CD14-positive monocyte (primary cell): ENCODE measurements around the gene DOCK6. TPM values are rescaled to one million over a fixed set of nuclear protein-coding genes. Genes with fewer than 3 reads are reported as not detected.

ENCODE experiments used
- DNase-seq, 3 donors: peaks; one replicate each; pipeline ENCODE4 v3.0.0-alpha.2; 2011 to 2022
- H2AFZ ChIP-seq: 2 replicates; pipeline ENCODE4 v1.6.0; 2012; ENCODE audit warnings: mild to moderate bottlenecking, low read depth, low read length, inconsistent platforms; ENCODE audit not compliant: insufficient read depth, poor library complexity, severe bottlenecking
- H3K27ac ChIP-seq, 2 donors: 1 replicate in 1 of 2; 2 replicates in 1 of 2; pipeline ENCODE4 v1.5.1; 2012 to 2013; ENCODE audit warnings: low read length in 2 of 2, control low read depth in 1 of 2, inconsistent platforms in 1 of 2, low read depth in 1 of 2, mild to moderate bottlenecking in 1 of 2
- H3K27me3 ChIP-seq, 2 donors: one replicate each; pipeline versions ENCODE4 v1.6.0 to v1.6.1; 2011 to 2013; ENCODE audit warnings: low read length in 2 of 2; ENCODE audit not compliant: control insufficient read depth in 2 of 2, insufficient read depth in 2 of 2
- H3K36me3 ChIP-seq, 2 donors: replicated peaks in 1 of 2; 1 replicate in 1 of 2; 2 replicates in 1 of 2; pipeline versions ENCODE4 v1.5.1 to v1.6.1; 2012 to 2013; ENCODE audit warnings: low read length in 2 of 2, control low read depth in 1 of 2, inconsistent platforms in 1 of 2, mild to moderate bottlenecking in 1 of 2; ENCODE audit not compliant: insufficient read depth in 2 of 2, control insufficient read depth in 1 of 2
- H3K4me1 ChIP-seq, 2 donors: 1 replicate in 1 of 2; 2 replicates in 1 of 2; pipeline versions ENCODE4 v1.5.1 to v1.6.1; 2012 to 2013; ENCODE audit warnings: low read length in 2 of 2, control low read depth in 1 of 2, inconsistent platforms in 1 of 2, mild to moderate bottlenecking in 1 of 2, moderate library complexity in 1 of 2; ENCODE audit not compliant: insufficient read depth in 2 of 2, control insufficient read depth in 1 of 2
- H3K4me2 ChIP-seq: replicated peaks from 2 replicates; pipeline ENCODE3; 2012; ENCODE audit warnings: low read length, moderate library complexity, mild to moderate bottlenecking; ENCODE audit not compliant: poor library complexity, severe bottlenecking; ENCODE audit errors: extremely low read depth
- H3K4me3 ChIP-seq, 3 experiments: fragments of 200-600 bp in 1 of 3; sonication (generic) in 1 of 3; replicated peaks in 1 of 3; 1 replicate in 2 of 3; 2 replicates in 1 of 3; pipeline ENCODE4 v1.5.1; 2011 to 2013; ENCODE audit warnings: low read length in 3 of 3, mild to moderate bottlenecking in 3 of 3, control low read depth in 2 of 3, low read depth in 2 of 3, inconsistent platforms in 1 of 3, moderate library complexity in 1 of 3
- H3K79me2 ChIP-seq: 2 replicates; pipeline ENCODE4 v1.6.0; 2012; ENCODE audit warnings: mild to moderate bottlenecking, control low read depth, inconsistent platforms, low read length, moderate library complexity; ENCODE audit not compliant: insufficient read depth
- H3K9ac ChIP-seq: 2 replicates; pipeline ENCODE4 v1.6.0; 2017; ENCODE audit warnings: low read length, mild to moderate bottlenecking; ENCODE audit not compliant: insufficient read depth, poor library complexity, severe bottlenecking
- H3K9me3 ChIP-seq, 2 donors: replicated peaks in 1 of 2; 1 replicate in 1 of 2; 2 replicates in 1 of 2; pipeline versions ENCODE4 v1.5.1 to v1.6.1; 2012 to 2013; ENCODE audit warnings: low read length in 2 of 2, control low read depth in 1 of 2; ENCODE audit not compliant: control insufficient read depth in 1 of 2, insufficient read depth in 1 of 2
- H4K20me1 ChIP-seq: 2 replicates; pipeline ENCODE4 v1.6.0; 2012; ENCODE audit warnings: mild to moderate bottlenecking, low read length, control low read depth, moderate library complexity; ENCODE audit not compliant: insufficient read depth
- H3K27ac Mint-ChIP-seq, 7 donors: one replicate each; pipeline ENCODE4 v1.8.0; 2020; ENCODE audit warnings: mild to moderate bottlenecking in 7 of 7, mixed read lengths in 7 of 7, moderate library complexity in 6 of 7, inconsistent platforms in 2 of 7
- H3K27me3 Mint-ChIP-seq, 3 donors: one replicate each; pipeline ENCODE4 v1.8.0; 2021 to 2022; ENCODE audit warnings: low read depth in 3 of 3, mild to moderate bottlenecking in 3 of 3, mixed read lengths in 3 of 3, moderate library complexity in 3 of 3, inconsistent platforms in 1 of 3
- H3K36me3 Mint-ChIP-seq, 2 donors: one replicate each; pipeline ENCODE4 v1.8.0; 2020; ENCODE audit warnings: mixed read lengths in 2 of 2, inconsistent platforms in 1 of 2, mild to moderate bottlenecking in 1 of 2
- H3K4me1 Mint-ChIP-seq: one replicate; pipeline ENCODE4 v1.8.0; 2020; ENCODE audit warnings: mild to moderate bottlenecking, mixed read lengths
- H3K4me3 Mint-ChIP-seq, 2 donors: one replicate each; pipeline ENCODE4 v1.8.0; 2020; ENCODE audit warnings: mild to moderate bottlenecking in 2 of 2, mixed read lengths in 2 of 2, moderate library complexity in 1 of 2
- H3K9me3 Mint-ChIP-seq, 7 donors: one replicate each; pipeline ENCODE4 v1.8.0; 2020 to 2022; ENCODE audit warnings: mixed read lengths in 7 of 7, mild to moderate bottlenecking in 6 of 7, moderate library complexity in 6 of 7, inconsistent platforms in 2 of 7
- CTCF ChIP-seq: fragments of 200-600 bp; IDR thresholded peaks from one replicate; pipeline ENCODE4 v1.8.0; 2022; ENCODE audit warnings: antibody characterized with exemption, mild to moderate bottlenecking
- WGBS: methylation state at CpG from one replicate; pipeline ENCODE4 v1.1.5; 2013; ENCODE audit warnings: missing lambda C conversion rate; ENCODE audit not compliant: insufficient coverage; 5-methylcytosine and 5-hydroxymethylcytosine counted together
- intact Hi-C, 2 donors: fragments of 100-400 bp; cut with micrococcal nuclease; formaldehyde crosslinking; loops; one replicate each; pipeline versions ENCODE4 v1.15.0 to v1.15.1; 2023
- polyA plus RNA-seq, 3 donors: library from polyadenylated mRNA; depleted of rRNA in 1 of 3; unstranded in 2 of 3; stranded (reverse) in 1 of 3; fragments of 300-500 nt in 2 of 3; fragments of >200 nt in 1 of 3; fragmentation: Illumina TruSeq in 2 of 3; gene quantifications; 1 replicate in 2 of 3; 2 replicates in 1 of 3; pipeline ENCODE4 v1.2.3, GENCODE V29; 2012 to 2021

DOCK6 gene
- polyA plus RNA-seq, 3 donors: 0.03 to 0.93 (median 0.18) TPM

GRCh38 chr19:11194173-11194572 lies 68.2 kb downstream of the DOCK6 start:
- Histone ChIP-seq H3K9ac (no peak overlapping the region), H3K79me2 (no peaks in the 10 kb centered on the region), H3K36me3 (no peaks in the 10 kb centered on the region), H3K27me3 (peaks cover 0 to 5% of the 10 kb centered on the region in 2 donors), H3K9me3 (peaks cover 0 to 6% of the 10 kb centered on the region in 2 donors), H3K4me2 (no peak overlapping the region), H3K27ac (no peak overlapping the region), H2AFZ (no peak overlapping the region), H4K20me1 (no peaks in the 10 kb centered on the region), H3K4me3 (no peak overlapping the region), H3K4me1 (peaks cover 22 to 36% of the 10 kb centered on the region in 2 donors)
- H3K9me3 Mint-ChIP-seq: peaks cover 0 to 11% (median 4%) of the 10 kb centered on the region in 7 donors
- H3K27me3 Mint-ChIP-seq: peaks cover 0 to 17% (median 6%) of the 10 kb centered on the region in 3 donors
- peaks cover 32% of the 10 kb centered on the region for H3K4me1 Mint-ChIP-seq
- no peak for TF ChIP-seq CTCF
- no peak for DNase-seq
- H3K4me3 Mint-ChIP-seq: no peak overlapping the region
- WGBS: 89% methylated on average over 5 of the region's 8 CpGs
- peaks cover 0 to 3% of the 10 kb centered on the region in 2 donors for H3K36me3 Mint-ChIP-seq
- H3K27ac Mint-ChIP-seq: no peak overlapping the region
- intact Hi-C loops: no loop called here

GRCh38 chr19:11192957-11193939 lies 69.1 kb downstream of the DOCK6 start:
- Histone ChIP-seq H3K27me3 (peaks cover 0 to 5% of the 10 kb centered on the region in 2 donors), H2AFZ (no peak overlapping the region), H3K79me2 (no peaks in the 10 kb centered on the region), H3K4me2 (no peak overlapping the region), H3K9me3 (peaks cover 0 to 6% of the 10 kb centered on the region in 2 donors), H4K20me1 (no peaks in the 10 kb centered on the region), H3K4me1 (peaks cover 22 to 36% of the 10 kb centered on the region in 2 donors), H3K36me3 (no peaks in the 10 kb centered on the region), H3K9ac (no peak overlapping the region), H3K27ac (no peak overlapping the region), H3K4me3 (no peak overlapping the region)
- no peak overlapping the region for H3K27ac Mint-ChIP-seq
- WGBS: 97% methylated on average over 63 of the region's 68 CpGs
- peaks cover 0 to 11% (median 4%) of the 10 kb centered on the region in 7 donors for H3K9me3 Mint-ChIP-seq
- H3K4me3 Mint-ChIP-seq: no peak overlapping the region
- H3K27me3 Mint-ChIP-seq: peaks cover 0 to 17% (median 6%) of the 10 kb centered on the region in 3 donors
- peaks cover 0 to 3% of the 10 kb centered on the region in 2 donors for H3K36me3 Mint-ChIP-seq
- DNase-seq: no peak
- TF ChIP-seq CTCF: no peak
- intact Hi-C loops: no loop called here
- peaks cover 32% of the 10 kb centered on the region for H3K4me1 Mint-ChIP-seq
